GM18867 (cell line): ENCODE measurements around the gene HS3ST6.
"Not testable (repeated sequence)": the region's sequence is repeated elsewhere in the genome, so short reads cannot be mapped to it uniquely, and the experiment has no call there.

ENCODE experiments used
- ATAC-seq: cut with Tn5 transposase; IDR thresholded peaks from one replicate; pipeline ENCODE4 v1.9.1; 2021; ENCODE audit warnings: mild to moderate bottlenecking, moderate library complexity; ENCODE audit not compliant: unreplicated experiment

Gene HS3ST6

GRCh38 chr16:1947369-1947670 lies 29.1 kb upstream of the HS3ST6 start:
- ATAC-seq: no peak

GRCh38 chr16:1946495-1947368 lies 28.5 kb upstream of the HS3ST6 start:
- no peak for ATAC-seq

- no peak for ATAC-seq
These were observed 27.6 kb upstream of the HS3ST6 start for GRCh38 chr16:1945559-1946391.

- ATAC-seq: no peak
These were observed 26.5 kb upstream of the HS3ST6 start for GRCh38 chr16:1944612-1945199.

GRCh38 chr16:1942810-1943726 lies 24.9 kb upstream of the HS3ST6 start, which contains the start of gene MSRB1:
Gene MSRB1, minus strand, starts transcription at chr16:1943199. Its CDS starts 43 bp downstream, at chr16:1943156.
- ATAC-seq: peak; percentile 89

- ATAC-seq: no peak
These were observed 24.0 kb upstream of the HS3ST6 start for GRCh38 chr16:1942047-1942809.

- ATAC-seq: no peak
These were observed 23.2 kb upstream of the HS3ST6 start for GRCh38 chr16:1941162-1942046.

GRCh38 chr16:1940273-1941161 lies 22.3 kb upstream of the HS3ST6 start:
- no peak for ATAC-seq

- not testable (repeated sequence) for ATAC-seq
These were observed 21.6 kb upstream of the HS3ST6 start for GRCh38 chr16:1939833-1940232.

GRCh38 chr16:1938910-1939309 lies 20.7 kb upstream of the HS3ST6 start:
- ATAC-seq: no peak

- no peak for ATAC-seq
These were observed 20.1 kb upstream of the HS3ST6 start for GRCh38 chr16:1938316-1938715.

GRCh38 chr16:1936945-1937479 lies 18.8 kb upstream of the HS3ST6 start:
- ATAC-seq: no peak

- ATAC-seq: no peak
These were observed 15.0 kb upstream of the HS3ST6 start for GRCh38 chr16:1933097-1933661.

- ATAC-seq: no peak
These were observed 14.1 kb upstream of the HS3ST6 start for GRCh38 chr16:1932050-1933028.

- no peak for ATAC-seq
These were observed 12.1 kb upstream of the HS3ST6 start for GRCh38 chr16:1930338-1930720.
